ENCODE results near the gene COL9A3. TPM values are rescaled to one million over a fixed set of nuclear protein-coding genes. Genes with fewer than 3 reads are reported as not detected.

COL9A3 gene
- total RNA-seq, 1 donor from 2014 or later, result 10.5 TPM

DNA sequence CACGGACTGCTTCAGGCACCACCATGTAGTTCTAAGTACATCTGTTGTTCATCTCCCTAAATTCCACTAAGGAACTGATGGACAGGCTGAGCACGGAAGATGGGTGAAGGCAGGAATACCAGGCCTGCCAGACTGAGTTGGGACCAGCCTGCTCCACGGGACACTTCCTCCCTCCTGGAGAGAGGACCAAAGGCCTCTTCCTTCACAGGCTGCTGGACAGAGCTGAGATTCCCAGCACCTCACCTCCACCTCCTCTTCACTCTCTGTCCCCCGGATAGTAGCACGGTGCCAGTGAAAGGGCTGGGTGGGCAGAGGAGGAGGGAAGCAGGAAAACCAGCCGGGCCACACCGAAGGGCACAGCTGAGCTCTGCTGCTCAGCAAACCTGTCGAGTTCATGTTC lies 67.7 kb downstream of the COL9A3 start:
- no peak overlapping the region for H3K27ac ChIP-seq
- TF ChIP-seq EZH2 (IDR thresholded peaks at IDR 0.05) (no peak), EZH2phosphoT487 (IDR thresholded peaks at IDR 0.05) (no peak)
- TF ChIP-seq, protein P1, sequence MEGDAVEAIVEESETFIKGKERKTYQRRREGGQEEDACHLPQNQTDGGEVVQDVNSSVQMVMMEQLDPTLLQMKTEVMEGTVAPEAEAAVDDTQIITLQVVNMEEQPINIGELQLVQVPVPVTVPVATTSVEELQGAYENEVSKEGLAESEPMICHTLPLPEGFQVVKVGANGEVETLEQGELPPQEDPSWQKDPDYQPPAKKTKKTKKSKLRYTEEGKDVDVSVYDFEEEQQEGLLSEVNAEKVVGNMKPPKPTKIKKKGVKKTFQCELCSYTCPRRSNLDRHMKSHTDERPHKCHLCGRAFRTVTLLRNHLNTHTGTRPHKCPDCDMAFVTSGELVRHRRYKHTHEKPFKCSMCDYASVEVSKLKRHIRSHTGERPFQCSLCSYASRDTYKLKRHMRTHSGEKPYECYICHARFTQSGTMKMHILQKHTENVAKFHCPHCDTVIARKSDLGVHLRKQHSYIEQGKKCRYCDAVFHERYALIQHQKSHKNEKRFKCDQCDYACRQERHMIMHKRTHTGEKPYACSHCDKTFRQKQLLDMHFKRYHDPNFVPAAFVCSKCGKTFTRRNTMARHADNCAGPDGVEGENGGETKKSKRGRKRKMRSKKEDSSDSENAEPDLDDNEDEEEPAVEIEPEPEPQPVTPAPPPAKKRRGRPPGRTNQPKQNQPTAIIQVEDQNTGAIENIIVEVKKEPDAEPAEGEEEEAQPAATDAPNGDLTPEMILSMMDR (IDR thresholded peaks at IDR 0.05), result no peak
- peaks cover 7% of the 10 kb centered on the region for H3K27me3 Mint-ChIP-seq (ENCODE audit: insufficient read depth, low read depth)
- H3K27me3 ChIP-seq, result no peaks in the 10 kb centered on the region
- H3K4me3 Mint-ChIP-seq, result no peak overlapping the region
- no peak for DNase-seq (ENCODE audit: low spot score)
- H3K79me2 ChIP-seq (ENCODE audit: low read depth), result no peaks in the 10 kb centered on the region
- H3K9ac ChIP-seq, result no peak overlapping the region
- H3K36me3 Mint-ChIP-seq, result peaks cover 31% of the 10 kb centered on the region
- no peak overlapping the region for H2AFZ ChIP-seq (replicated peaks)
- no peak overlapping the region for H3K27ac Mint-ChIP-seq
- no peaks in the 10 kb centered on the region for H3K4me1 ChIP-seq
- no peaks in the 10 kb centered on the region for H3K9me3 ChIP-seq (ENCODE audit: low read depth)
- H3K36me3 ChIP-seq, result no peaks in the 10 kb centered on the region
- no peak overlapping the region for H3K4me3 ChIP-seq
- H3K4me2 ChIP-seq, result no peak overlapping the region
- no peaks in the 10 kb centered on the region for H3K4me1 Mint-ChIP-seq
- peaks cover 3% of the 10 kb centered on the region for H3F3A ChIP-seq (ENCODE audit: low read depth)
- no peaks in the 10 kb centered on the region for H4K20me1 ChIP-seq (ENCODE audit: low read depth)
- H3K9me3 Mint-ChIP-seq, result no peaks in the 10 kb centered on the region

DNA sequence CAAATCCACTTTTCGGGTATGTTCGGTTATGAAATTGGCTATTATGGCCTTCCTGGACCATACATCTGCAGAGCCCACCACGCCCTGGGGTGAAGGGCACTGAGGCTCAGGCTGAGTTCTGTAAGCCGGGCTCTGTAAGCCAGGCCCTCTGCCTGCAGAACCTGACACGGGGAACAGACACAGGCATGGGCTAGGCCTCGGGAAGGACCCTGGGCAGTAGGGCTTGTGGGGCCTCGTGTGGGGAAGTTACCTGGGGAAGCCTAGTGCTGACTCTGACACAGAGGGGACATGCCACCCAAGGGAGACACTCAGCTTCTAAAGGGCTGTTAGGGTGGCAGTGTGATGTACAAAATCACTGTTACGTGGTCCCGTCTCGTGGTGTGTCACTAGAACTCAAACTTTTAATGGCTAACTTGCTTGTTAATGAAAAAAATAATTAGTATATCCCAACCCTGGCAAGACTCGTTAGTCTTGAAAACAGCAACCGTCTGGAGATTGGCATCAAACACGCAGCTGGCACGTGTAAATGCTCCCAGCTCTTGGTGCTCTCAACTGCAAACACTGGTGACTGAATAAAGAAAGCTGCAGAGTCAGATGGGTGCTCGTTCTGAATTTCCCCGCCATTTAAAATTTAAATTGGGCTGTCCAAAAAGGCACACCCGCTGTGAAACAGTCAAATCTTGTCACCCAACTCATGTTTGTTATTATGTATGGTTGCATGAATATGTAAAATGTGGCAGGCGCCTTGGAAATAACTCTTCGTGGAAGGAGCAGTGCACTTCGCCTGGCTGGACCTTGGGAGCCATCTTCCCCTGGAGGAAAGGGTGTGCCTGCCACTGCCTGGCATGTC lies 68.4 kb downstream of the COL9A3 start:
- H3K9ac ChIP-seq, result no peak overlapping the region
- no peak overlapping the region for H3K4me3 ChIP-seq
- no peak overlapping the region for H3K27ac ChIP-seq
- H3K79me2 ChIP-seq (ENCODE audit: low read depth), result no peaks in the 10 kb centered on the region
- H3K36me3 Mint-ChIP-seq, result peaks cover 31% of the 10 kb centered on the region
- DNase-seq (ENCODE audit: low spot score), result no peak
- no peaks in the 10 kb centered on the region for H3K4me1 Mint-ChIP-seq
- no peak overlapping the region for H3K27ac Mint-ChIP-seq
- H3K4me1 ChIP-seq, result no peaks in the 10 kb centered on the region
- H3K27me3 Mint-ChIP-seq (ENCODE audit: insufficient read depth, low read depth), result peaks cover 7% of the 10 kb centered on the region
- no peak overlapping the region for H3K4me3 Mint-ChIP-seq
- no peaks in the 10 kb centered on the region for H4K20me1 ChIP-seq (ENCODE audit: low read depth)
- no peaks in the 10 kb centered on the region for H3K9me3 Mint-ChIP-seq
- no peaks in the 10 kb centered on the region for H3K9me3 ChIP-seq (ENCODE audit: low read depth)
- no peak overlapping the region for H3K4me2 ChIP-seq
- H3K27me3 ChIP-seq, result no peaks in the 10 kb centered on the region
- TF ChIP-seq EZH2 (IDR thresholded peaks at IDR 0.05) (no peak), EZH2phosphoT487 (IDR thresholded peaks at IDR 0.05) (no peak)
- TF ChIP-seq, protein P1 (IDR thresholded peaks at IDR 0.05), result no peak
- H3F3A ChIP-seq (ENCODE audit: low read depth), result peaks cover 3% of the 10 kb centered on the region
- no peaks in the 10 kb centered on the region for H3K36me3 ChIP-seq
- H2AFZ ChIP-seq (replicated peaks), result no peak overlapping the region

DNA sequence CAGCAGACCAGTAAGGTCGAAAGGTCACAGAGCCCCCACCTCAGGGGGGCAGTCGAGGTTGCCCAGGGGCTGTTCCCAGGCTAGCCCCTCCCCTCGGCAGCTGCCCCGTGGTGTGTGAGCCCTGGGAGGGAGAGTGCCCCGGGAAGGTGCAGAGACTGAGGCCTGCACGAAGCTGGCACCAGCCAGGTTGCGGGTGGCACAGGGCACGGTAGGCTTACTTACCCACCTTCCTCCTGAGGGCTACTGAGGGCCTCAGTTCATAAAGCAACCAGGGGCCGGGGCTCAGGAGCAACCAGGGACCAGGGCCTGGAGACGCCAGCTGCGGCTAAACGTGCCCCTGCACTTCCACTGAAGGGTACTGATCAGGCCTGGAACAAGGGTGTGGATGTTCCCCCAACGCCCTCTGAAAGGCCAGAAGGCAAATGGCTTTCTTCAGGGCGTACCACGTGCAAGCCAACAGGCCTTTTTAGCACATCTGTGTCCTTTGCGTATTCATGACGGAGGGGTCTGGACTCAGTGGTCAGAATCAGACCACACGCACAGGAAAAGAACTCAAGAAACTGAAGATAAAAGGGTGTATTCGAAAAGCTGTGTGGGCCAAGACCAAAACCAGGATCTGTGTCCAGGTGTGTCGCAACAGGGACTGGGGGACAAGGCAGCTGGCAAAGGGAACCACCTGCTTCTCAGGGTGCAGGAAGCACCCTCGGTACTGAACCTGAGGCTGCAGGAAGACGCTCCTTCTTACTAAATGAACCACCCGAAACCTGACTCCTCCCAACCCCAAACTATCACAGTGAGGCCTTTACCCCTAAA lies 69.3 kb downstream of the COL9A3 start:
- no peak overlapping the region for H3K27ac ChIP-seq
- H3K36me3 Mint-ChIP-seq, result peaks cover 38% of the 10 kb centered on the region

More for the DNA sequence above, 69.3 kb downstream of the COL9A3 start:
- Histone ChIP-seq H3K4me1 (no peaks in the 10 kb centered on the region), H3K9me3 (ENCODE audit: low read depth) (no peaks in the 10 kb centered on the region), H2AFZ (replicated peaks) (no peak overlapping the region), H4K20me1 (ENCODE audit: low read depth) (no peaks in the 10 kb centered on the region), H3K79me2 (ENCODE audit: low read depth) (no peaks in the 10 kb centered on the region), H3K9ac (no peak overlapping the region), H3K4me3 (no peak overlapping the region), H3K36me3 (no peaks in the 10 kb centered on the region), H3K4me2 (no peak overlapping the region), H3K27me3 (no peaks in the 10 kb centered on the region), H3F3A (ENCODE audit: low read depth) (peaks cover 3% of the 10 kb centered on the region)
- Mint-ChIP-seq H3K27me3 (ENCODE audit: insufficient read depth, low read depth) (peaks cover 7% of the 10 kb centered on the region), H3K4me1 (no peaks in the 10 kb centered on the region), H3K27ac (no peak overlapping the region), H3K9me3 (no peaks in the 10 kb centered on the region), H3K4me3 (no peak overlapping the region)
- no peak for DNase-seq (ENCODE audit: low spot score)
- TF ChIP-seq, protein P1 (IDR thresholded peaks at IDR 0.05), result no peak

Measured in neural progenitor cell (in vitro differentiated cells).